ENCODE data around the gene DMBX1.

Gene DMBX1

GRCh38 chr1:46483589-46483988 is 6.0 kb upstream of the DMBX1 start:
- DNase-seq (ENCODE audit: low spot score) = no peak

DNA sequence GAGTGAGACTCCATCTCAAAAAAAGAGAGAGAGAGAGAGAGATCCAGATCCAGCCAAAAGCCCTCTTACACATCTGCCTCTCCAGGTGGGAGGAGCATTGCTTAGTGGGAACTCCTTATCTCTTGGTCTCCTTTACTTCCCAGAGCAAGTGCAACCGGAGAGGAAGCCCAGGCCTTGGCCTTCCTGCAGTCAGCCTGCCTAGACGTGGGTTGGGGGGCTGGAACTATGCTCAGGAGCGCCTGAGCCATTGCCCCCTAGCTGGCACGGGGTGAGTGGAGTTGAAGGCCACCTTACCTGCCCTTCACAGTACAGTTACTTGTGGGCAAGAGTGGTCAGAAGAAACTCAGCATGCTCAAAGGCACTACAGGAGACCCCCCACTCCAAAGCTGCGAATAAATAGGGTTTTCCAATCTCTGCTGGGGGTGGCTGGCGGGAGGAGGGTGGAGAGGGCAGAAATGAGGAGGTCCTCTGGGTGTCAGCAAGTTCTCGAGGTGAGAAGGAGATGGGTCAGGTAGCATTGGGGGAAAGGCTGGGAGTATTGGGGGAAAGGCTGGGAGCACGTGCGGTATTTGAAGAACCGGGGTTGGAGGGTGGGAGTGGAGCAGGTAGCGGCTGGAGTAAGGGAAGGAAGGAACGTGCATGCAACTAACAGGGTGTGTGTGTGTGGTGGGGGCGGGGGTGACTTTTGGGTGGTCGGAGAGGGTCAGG is 4.7 kb upstream of the DMBX1 start:
- no peak for DNase-seq (ENCODE audit: low spot score)

DNA sequence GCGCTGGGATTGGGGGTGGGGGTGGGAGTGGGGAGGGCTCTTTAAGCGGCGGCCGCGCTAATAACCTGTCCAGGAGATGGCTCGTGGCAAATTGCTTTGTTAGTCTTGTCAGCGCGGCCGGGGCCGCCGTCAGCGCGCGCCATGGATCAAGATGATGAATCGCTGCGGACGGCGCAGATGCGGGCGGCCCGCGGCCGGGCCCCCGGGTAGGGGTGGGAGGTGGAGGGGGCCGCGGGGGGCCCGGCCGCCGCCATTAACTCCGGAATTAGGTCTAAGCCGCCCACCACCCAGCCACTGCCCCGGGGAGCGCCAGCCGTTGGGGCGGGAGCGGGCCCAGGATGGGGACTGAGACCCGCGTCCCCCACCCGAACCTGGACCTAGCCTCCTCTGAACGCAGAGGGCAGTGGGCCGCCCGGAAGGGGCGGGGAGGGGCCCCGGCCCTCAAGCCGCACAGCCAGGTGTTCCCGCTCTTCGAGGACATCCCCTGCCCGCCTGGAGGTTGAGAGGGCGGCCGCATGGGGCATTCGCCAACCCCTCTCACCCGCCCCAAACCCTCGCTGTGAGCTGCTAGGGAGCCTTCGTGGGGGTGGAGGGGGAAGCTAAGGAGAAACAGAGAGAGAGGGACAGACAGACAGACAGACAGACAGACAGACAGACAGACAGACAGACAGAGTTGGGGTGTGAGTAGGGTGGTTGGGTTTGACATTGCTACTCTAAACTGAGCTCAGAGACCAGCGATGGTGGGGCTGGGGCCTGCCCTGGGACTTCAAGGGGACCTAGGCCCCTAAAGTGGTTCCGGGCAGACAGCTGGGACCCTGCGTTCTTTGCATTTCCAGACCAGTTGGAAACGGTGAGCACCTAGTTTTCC is 3.8 kb upstream of the DMBX1 start:
- DNase-seq (ENCODE audit: low spot score) = no peak

DNA sequence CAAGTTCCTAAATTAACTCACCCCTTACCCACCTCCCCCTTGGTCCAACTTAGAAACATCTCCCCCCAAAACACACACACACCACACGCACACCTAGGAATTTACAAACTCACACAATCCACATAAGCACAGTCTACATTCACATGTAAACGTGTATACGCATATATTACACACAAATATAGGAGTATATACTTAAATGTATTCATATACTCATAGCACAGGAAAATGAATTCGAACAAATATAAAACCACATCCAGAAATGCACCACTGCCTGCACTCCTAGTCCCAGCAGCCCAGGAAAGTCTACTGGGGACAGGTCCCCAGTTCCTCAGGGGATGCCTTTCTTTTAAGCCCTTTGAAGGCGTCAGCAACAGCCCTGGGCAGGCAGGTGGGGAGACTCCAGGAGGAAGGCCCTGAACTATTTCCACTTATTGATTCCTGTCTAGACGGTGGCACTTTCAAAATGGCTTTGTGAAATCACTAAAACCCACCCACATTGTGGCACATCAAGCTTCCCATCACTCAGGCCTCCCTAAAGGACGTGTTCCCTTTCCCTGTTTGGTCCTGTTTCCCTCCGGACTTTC is 3.1 kb upstream of the DMBX1 start:
- DNase-seq (ENCODE audit: low spot score) = no peak

DNA sequence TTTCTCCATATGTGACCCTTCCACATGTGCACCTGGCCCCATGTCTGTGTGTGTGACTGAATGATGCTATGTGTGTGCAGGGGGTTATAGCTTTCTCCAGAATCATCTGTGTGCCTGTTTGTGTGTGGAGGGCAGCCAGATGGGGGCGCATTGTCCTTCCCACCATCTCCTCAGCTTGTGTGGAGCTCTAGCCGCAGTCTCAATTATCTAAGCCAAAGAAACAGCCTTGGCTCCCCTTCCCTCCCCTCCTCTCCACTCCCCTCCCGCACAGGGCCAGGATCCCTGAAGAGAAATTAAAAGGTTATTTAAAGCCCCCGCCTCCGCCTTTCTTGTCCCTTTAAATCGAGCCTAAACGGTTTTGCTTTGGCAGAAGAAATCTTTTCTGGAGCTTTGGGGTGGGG is 1.8 kb upstream of the DMBX1 start:
- DNase-seq (ENCODE audit: low spot score) = no peak

DNA sequence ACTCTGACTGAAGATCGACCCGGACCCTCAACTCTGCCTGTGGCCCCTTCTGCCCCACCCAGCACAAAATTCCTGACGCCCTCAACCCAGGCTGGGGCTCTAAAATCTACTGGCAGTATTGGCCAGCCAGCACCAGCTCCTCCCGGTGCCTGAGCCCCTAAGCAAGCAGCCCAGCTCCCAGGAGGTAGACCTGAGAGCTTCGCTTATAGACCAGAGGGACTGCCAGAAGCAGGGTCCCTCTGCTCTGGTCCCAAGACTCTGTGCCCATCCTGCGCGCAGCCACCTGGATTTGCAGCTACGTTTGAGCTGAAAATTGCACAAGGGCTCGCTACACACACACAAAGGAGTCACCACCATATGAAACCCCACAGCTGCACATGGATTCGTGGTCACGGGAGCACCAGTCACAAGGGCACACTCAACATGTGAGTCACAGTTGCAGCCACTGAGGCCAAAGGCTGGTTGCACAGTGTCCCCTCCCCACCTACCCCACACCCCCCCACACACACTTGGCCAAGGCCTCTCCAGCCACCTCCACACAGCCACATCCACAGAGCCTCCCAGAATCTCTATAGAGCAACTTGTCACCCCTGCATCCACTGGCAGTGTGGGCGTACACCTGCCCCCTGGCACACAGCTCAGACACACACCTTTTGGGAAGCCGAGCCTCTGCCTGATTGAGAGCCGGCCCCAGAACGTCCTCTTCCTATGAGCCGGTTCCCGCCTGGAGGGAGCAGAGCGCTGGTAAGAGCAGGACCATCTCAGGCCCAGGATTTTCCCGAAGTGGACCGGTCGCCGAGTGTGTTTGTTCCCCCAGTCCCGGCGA is 1.1 kb upstream of the DMBX1 start:
- DNase-seq (ENCODE audit: low spot score) = no peak

- no peak for DNase-seq (ENCODE audit: low spot score)
Measured at GRCh38 chr1:46489169-46489637, 433 bp upstream of the DMBX1 start.

DNA sequence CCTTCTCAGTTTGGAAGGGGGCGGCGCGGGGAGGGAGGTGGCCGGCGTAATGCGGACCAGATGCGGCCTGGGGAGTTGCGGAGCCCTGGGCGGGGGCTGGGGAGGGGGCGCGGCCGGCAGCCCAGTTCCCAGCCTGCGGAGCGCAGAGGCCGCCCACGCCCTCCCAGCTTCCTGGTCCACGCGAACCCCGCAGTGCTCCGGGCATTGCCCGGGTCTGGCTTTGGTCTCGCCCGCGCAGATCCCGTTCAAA is 695 bp downstream of the DMBX1 start:
- DNase-seq (ENCODE audit: low spot score) = no peak

- no peak for DNase-seq (ENCODE audit: low spot score)
Measured at GRCh38 chr1:46490656-46491442, 1.2 kb downstream of the DMBX1 start.

DNA sequence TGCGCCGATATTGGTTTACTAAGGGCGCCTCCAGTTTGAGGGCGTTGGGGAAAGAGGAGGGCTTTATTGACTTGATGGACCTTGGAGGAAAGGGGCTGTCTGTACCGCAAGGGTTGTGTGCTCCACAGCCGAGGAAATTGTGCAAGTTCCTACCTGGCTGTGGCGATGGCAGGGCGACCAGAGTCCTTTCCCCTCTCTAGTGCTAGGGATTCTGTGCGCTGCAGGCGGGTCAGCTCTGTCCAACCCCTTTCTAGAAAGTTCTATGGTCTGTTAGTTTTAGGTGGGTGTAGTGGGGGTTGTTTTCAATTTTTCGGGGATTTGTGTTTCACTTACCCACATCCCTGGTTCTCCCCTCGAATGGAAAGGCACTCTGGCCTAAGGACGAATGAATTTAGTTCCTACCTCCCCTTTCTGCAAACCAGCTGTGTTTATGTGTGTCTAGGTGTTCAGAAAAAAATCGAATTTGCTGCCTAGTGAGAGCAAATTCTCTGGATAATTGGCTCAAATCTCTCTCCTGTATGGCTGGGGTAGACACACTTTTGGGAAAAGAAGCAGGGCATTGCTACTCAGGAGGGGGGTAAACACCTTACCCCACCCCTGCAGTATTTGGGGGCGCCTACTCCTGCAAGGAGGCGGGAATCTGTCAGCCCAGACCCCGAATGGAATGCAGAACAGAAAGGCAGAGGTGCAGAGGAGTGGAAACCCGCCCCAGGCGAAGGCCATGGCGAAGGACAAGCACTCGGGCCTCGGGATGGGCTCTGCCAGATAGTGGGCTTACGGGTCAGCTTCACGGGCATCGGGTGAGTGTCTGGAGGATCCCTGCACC is 2.0 kb downstream of the DMBX1 start:
- no peak for DNase-seq (ENCODE audit: low spot score)

GRCh38 chr1:46492269-46492853 is 2.7 kb downstream of the DMBX1 start:
- DNase-seq (ENCODE audit: low spot score) = no peak

- DNase-seq (ENCODE audit: low spot score) = no peak
Measured at GRCh38 chr1:46492871-46493270, 3.2 kb downstream of the DMBX1 start.

GRCh38 chr1:46493316-46494032 is 3.8 kb downstream of the DMBX1 start:
- DNase-seq (ENCODE audit: low spot score) = no peak

DNA sequence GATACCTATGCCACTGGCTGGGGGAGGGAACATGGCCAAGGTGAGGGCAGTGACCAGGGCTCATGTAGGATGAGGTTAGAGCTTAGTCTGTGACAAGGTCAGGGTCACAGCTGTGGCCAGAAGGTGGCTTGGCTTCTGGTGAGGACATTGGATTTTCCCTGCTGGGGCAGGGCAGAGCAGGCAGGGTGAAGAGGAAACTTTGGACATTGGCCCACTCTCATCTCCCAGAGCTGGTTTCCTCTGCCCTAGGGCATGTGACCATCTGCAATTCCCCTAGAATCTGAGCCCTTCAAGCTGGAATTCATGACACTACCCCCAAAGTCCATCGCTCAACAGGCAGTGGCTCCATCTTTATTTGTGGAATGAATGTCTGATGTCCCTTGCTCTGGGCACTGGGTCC is 5.3 kb downstream of the DMBX1 start:
- DNase-seq (ENCODE audit: low spot score) = no peak

GRCh38 chr1:46495778-46496177 is 6.1 kb downstream of the DMBX1 start:
- no peak for DNase-seq (ENCODE audit: low spot score)

DNA sequence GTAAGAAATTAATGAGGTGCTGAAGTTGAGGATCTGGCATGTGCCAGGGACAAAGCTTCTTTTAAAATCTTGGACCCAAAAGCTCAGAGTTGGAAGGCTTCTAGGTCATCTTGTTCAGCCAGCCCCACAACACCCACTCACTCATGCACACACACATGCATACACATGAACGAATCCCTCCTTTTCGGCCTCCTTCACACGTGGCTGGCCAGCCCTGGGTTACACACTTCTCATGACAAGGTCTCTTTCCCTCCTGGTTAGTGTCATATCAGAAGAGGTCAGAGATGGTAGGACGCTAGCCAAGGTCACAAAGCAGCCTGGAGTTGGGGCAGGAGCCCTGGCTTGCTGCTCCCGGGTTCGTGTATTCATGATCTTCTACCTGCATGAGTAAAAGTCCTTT is 6.9 kb downstream of the DMBX1 start:
- no peak for DNase-seq (ENCODE audit: low spot score)

DNA sequence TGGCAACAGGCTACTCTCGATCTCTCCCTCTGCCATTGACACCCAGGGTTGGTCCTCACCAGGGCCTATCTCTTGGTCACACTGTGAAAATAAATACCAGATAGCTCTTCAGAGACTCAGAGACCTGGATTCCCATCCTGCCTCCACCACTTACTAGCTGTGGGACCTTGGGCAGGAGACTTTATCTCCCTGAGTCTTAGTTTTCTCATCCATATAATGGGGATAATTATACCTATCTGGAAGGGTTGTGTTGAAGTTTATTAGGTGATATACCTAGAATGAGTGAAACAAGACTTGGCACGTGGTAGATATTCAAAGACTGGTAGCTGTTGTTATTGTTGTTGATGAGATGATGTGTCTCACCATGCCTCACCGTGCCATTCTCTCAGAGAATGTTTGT is 7.4 kb downstream of the DMBX1 start:
- no peak for DNase-seq (ENCODE audit: low spot score)

GRCh38 chr1:46497665-46498064 is 8.0 kb downstream of the DMBX1 start:
- DNase-seq (ENCODE audit: low spot score) = no peak

DNA sequence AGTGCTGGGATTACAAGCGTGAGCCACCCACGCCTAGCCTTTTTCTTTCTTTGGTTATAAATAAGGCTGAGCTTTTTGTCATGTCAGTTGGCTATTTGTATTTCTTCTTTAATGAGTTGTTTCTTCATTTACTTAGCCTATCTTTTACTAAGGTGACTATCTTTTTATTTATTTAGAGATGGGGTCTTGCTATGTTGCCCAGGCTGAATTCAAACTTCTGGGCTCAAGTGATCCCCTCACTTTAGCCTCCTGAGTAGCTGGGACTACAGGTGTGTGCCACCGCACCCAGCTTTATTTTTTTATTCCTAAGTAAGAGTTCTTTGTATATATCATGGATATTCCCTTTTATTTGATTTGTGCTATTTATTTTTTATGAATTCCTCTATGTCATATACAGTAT is 11.9 kb downstream of the DMBX1 start:
- no peak for DNase-seq (ENCODE audit: low spot score)

GRCh38 chr1:46503421-46503820 is 13.8 kb downstream of the DMBX1 start:
- DNase-seq (ENCODE audit: low spot score) = no peak
